ENCODE results near the gene MAST1. TPM values are rescaled to one million over a fixed set of nuclear protein-coding genes. Genes with fewer than 3 reads are reported as not detected.

MAST1 gene
- not detected for total RNA-seq

DNA sequence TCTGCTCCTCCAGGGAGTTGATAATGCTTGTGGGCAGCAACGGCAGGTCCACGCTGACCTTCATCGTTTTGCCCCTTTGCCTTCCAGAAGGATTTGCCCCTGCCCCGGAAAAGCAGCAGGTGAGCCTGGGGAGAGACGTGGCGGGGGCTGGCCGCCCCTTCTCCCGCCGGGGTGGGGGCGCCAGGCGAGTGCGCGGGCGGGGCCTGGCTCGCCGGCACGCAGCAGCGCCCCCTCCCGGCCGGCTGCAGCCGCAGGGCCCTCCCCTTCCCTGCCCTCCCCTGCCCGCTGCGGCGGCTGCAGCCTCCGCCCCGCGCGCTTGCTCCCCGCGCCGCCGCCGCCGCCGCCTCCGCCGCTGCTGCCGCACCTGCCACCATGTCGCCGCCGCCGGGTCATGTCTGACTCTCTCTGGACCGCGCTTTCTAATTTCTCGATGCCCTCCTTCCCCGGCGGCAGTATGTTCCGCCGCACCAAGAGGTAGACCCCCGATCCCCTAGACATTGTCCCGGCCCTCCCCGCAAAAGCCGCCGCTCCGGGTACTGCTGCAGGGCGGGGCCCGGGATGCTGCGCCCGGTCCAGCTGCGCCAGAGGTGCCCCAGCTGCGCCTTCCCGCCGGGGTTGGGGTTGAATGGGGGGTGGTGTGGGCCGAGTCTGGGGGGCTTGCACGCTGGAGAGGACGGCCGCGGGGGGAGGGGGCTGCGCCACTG, at the start of gene MAST1:
Gene MAST1, plus strand, starts transcription at position 334 of the 704 bp plus-strand sequence. Its CDS starts 58 bp downstream, at position 392.
- no peak for DNase-seq (ENCODE audit: low spot score)
- no peaks in the 10 kb centered on the region for H3K36me3 ChIP-seq
- no peaks in the 10 kb centered on the region for H3K9me3 ChIP-seq
- H3K4me3 ChIP-seq = peak within 1 kb of the TSS in 1 of 2 donors; percentile 42
- TF ChIP-seq, protein P1, sequence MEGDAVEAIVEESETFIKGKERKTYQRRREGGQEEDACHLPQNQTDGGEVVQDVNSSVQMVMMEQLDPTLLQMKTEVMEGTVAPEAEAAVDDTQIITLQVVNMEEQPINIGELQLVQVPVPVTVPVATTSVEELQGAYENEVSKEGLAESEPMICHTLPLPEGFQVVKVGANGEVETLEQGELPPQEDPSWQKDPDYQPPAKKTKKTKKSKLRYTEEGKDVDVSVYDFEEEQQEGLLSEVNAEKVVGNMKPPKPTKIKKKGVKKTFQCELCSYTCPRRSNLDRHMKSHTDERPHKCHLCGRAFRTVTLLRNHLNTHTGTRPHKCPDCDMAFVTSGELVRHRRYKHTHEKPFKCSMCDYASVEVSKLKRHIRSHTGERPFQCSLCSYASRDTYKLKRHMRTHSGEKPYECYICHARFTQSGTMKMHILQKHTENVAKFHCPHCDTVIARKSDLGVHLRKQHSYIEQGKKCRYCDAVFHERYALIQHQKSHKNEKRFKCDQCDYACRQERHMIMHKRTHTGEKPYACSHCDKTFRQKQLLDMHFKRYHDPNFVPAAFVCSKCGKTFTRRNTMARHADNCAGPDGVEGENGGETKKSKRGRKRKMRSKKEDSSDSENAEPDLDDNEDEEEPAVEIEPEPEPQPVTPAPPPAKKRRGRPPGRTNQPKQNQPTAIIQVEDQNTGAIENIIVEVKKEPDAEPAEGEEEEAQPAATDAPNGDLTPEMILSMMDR (IDR thresholded peaks at IDR 0.05) = peak; percentile 49 to 58
- H3K4me1 ChIP-seq = peaks cover 0 to 39% of the 10 kb centered on the region in 2 donors
- H3K27ac ChIP-seq = no peak within 1 kb of the TSS
- peaks cover 42 to 67% of the 10 kb centered on the region in 2 donors for H3K27me3 ChIP-seq

DNA sequence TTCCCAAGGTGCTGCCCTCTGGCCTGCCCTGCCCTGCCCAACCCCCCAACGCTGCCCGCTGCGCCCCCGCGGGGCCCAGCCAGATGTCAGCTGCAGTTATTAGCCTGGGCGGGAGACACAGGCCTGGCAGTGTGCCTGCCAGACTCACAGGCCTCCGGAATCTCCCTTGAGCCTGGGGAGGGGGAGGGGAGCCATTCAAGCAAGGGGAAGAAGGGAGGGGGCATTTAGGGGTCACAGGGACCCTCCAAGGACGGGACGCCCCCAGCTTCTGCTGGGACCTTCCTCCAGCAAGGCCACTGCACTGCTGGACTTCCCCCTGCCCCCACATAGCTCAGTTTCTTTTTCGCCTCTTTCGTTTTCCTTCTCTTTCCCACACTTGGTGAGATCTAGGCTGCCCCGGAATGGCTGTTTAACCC, 49.6 kb upstream of the MAST1 start:
- peaks cover 9% of the 10 kb centered on the region for H3K36me3 ChIP-seq
- no peaks in the 10 kb centered on the region for H3K9me3 ChIP-seq

DNA sequence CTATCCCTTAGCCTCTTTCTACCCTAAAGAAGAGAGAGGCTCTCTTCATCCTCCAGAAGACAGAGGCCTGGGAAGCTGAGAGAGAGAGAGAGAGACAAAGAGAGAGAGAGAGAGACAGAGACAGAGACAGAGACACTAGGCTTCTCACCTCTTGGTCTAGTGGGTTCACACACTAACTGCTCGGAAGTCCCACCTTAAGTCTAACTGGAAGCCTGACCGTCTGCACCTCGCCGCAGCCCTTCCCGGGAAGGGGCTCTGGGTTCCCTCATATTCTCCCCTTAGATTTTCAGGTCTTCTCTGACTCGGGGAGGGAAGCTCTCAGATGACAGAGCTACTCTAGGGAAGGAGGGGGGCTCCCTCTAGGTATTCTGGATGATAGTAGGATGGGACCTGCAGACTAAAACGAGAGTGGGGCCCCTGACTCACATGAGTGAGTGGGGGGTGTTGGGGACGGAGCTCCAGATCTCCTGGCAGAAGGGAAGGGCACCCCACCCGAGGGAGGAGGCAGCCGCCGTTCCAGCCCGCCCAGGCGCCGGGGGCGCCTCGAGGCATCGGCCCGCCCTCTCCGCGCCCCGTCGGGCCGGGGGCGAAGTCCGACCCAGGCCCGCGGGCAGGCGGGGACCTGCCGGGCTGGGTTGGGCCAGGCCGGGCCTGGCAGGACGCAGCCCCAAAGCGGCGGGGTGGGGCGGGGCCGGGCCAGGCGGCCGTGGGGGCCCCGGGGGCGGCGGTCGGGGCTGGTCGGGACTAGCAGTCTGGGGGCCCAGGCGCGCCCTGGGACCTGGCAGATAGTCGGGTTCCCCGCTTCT, 49.0 kb upstream of the MAST1 start:
- Histone ChIP-seq H3K27ac (peak overlapping the region; percentile 96 to 99), H3K4me3 (peak overlapping the region; percentile 82 to 88), H3K27me3 (no peaks in the 10 kb centered on the region), H3K36me3 (peaks cover 9% of the 10 kb centered on the region), H3K9me3 (no peaks in the 10 kb centered on the region), H3K4me1 (peaks cover 0 to 66% of the 10 kb centered on the region in 2 donors)
- TF ChIP-seq, protein P1 (IDR thresholded peaks at IDR 0.05) = no peak
- no peak for DNase-seq (ENCODE audit: low spot score)

More for the DNA sequence above, 49.6 kb upstream of the MAST1 start:
- Histone ChIP-seq H3K4me3 (peak overlapping the region; percentile 82 to 88), H3K27me3 (no peaks in the 10 kb centered on the region), H3K27ac (peak overlapping the region; percentile 96 to 99), H3K4me1 (peaks cover 0 to 67% of the 10 kb centered on the region in 2 donors)
- DNase-seq (ENCODE audit: low spot score) = peak; percentile 88
- TF ChIP-seq, protein P1 (IDR thresholded peaks at IDR 0.05) = no peak

DNA sequence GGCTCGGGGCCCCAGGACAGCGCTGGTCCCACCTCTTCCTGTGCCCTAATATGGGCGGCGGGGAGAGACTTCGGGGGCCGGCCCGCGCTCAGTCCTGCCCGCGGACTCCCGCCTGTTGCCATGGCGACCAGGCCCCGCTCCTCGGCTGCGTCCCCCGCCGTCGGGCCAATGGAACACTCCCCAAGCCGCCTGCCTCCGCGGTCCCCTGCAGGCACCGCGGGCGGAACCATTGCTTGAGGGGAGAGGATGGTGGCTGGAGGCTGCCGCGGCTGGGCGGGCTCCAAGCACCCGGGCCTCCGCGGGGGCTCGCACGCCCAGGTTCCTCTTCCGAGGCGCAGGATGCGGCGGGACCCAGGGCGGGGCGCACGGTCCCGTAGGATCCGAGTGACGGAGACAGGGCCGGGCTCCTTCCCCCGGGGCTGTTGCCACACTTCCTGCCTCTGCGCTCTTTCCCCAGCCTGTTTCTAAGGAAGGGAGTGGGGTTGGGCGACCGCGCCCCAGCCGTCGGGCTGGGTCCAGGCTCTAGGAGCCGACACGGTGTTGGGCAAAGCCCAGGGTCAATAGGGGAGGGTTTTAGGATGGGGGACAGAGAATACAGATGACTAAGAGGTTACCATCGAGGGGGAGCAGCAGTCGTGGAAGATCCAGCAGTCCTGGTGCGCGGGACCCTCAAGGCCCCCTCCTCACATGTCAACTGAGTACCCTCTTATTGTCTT, 48.3 kb upstream of the MAST1 start:
- peak overlapping the region; percentile 82 to 88 for H3K4me3 ChIP-seq
- TF ChIP-seq, protein P1 (IDR thresholded peaks at IDR 0.05) = no peak
- no peaks in the 10 kb centered on the region for H3K27me3 ChIP-seq
- no peaks in the 10 kb centered on the region for H3K9me3 ChIP-seq
- peak overlapping the region; percentile 96 to 99 for H3K27ac ChIP-seq
- H3K4me1 ChIP-seq = peaks cover 0 to 59% of the 10 kb centered on the region in 2 donors
- DNase-seq (ENCODE audit: low spot score) = peak; percentile 97
- peaks cover 9% of the 10 kb centered on the region for H3K36me3 ChIP-seq

DNA sequence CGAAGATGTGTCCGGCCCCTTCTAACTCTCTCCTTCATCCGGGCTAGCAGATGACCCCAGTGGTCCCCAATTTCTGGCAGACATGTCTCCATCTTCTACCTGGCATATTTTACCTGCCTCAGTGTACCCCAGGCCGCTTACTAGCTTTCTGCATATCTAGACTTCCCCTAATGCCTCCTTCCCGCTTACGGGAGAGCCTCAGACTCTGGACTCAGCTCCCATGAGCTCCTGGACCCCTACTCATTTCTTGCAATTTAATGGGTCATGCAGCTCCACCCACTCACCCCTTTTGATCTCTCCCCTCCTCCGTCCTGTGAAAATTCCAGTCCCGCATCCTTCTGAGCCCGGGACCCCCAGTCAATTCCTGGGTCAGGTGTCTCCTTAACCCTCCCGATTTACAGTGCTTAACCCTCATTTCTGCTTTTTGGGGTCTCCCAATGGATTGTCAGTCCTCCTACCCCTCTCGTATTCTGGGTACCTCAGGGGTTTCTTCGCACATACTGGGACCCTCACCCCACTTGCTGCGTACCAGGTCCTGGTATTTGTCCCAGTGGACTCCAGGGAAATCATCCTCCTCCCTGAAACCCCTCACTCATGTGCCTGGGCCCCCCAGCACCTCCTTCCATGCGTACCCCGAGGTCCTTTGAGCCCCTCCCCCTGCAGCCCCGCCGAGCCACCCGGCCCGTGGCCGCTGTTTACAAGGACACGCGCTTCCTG, 47.5 kb upstream of the MAST1 start:
- TF ChIP-seq, protein P1 (IDR thresholded peaks at IDR 0.05) = no peak
- peak overlapping the region; percentile 82 to 88 for H3K4me3 ChIP-seq
- H3K9me3 ChIP-seq = no peaks in the 10 kb centered on the region
- peaks cover 0 to 53% of the 10 kb centered on the region in 2 donors for H3K4me1 ChIP-seq
- peak overlapping the region; percentile 96 to 99 for H3K27ac ChIP-seq
- peaks cover 9% of the 10 kb centered on the region for H3K36me3 ChIP-seq
- peak; percentile 53 for DNase-seq (ENCODE audit: low spot score)
- H3K27me3 ChIP-seq = no peaks in the 10 kb centered on the region
